ENCODE data around the gene RBM43. TPM values are rescaled to one million over a fixed set of nuclear protein-coding genes. Genes with fewer than 3 reads are reported as not detected.

The RBM43 gene
- total RNA-seq, 1 donor from 2014 or later = 3.9 TPM

DNA sequence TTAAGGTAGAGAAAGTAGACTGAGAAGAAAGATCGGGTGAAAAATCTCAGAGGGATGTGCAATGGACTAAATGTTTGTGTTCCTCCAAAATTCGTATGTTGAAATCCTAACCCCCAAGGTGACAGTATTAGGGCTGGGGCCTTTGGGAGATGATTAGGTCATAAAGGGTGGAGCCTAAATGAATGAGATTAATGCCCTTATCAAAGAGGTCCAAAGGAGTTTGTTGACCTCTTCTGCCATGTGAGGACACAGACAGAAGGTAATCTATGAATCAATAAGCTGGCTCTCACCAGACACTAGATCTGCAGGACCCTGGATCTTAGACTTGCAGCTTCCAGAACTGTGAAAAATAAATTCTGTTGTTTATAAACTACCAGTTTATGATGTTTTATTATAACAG is 30.5 kb upstream of the RBM43 start:
- TF ChIP-seq POLR2AphosphoS5 (IDR thresholded peaks at IDR 0.05; ENCODE audit: insufficient read depth in 1 of 2, low read depth in 1 of 2) = no peak
- TF ChIP-seq, protein P1, sequence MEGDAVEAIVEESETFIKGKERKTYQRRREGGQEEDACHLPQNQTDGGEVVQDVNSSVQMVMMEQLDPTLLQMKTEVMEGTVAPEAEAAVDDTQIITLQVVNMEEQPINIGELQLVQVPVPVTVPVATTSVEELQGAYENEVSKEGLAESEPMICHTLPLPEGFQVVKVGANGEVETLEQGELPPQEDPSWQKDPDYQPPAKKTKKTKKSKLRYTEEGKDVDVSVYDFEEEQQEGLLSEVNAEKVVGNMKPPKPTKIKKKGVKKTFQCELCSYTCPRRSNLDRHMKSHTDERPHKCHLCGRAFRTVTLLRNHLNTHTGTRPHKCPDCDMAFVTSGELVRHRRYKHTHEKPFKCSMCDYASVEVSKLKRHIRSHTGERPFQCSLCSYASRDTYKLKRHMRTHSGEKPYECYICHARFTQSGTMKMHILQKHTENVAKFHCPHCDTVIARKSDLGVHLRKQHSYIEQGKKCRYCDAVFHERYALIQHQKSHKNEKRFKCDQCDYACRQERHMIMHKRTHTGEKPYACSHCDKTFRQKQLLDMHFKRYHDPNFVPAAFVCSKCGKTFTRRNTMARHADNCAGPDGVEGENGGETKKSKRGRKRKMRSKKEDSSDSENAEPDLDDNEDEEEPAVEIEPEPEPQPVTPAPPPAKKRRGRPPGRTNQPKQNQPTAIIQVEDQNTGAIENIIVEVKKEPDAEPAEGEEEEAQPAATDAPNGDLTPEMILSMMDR (IDR thresholded peaks at IDR 0.05) = no peak
- TF ChIP-seq POLR2A (IDR thresholded peaks at IDR 0.05) = no peak
- H3K4me3 ChIP-seq = no peak overlapping the region
- no peaks in the 10 kb centered on the region for H3K9me3 ChIP-seq
- H3K36me3 ChIP-seq = no peaks in the 10 kb centered on the region
- intact Hi-C loops (cut with DNase I) = no loop called here
- DNase-seq (ENCODE audit: extremely low spot score in 2 of 2) = no peak
- H3K27me3 ChIP-seq = no peaks in the 10 kb centered on the region
- peaks cover 14% of the 10 kb centered on the region for H3K4me1 ChIP-seq
- H3K27ac ChIP-seq = no peak overlapping the region

DNA sequence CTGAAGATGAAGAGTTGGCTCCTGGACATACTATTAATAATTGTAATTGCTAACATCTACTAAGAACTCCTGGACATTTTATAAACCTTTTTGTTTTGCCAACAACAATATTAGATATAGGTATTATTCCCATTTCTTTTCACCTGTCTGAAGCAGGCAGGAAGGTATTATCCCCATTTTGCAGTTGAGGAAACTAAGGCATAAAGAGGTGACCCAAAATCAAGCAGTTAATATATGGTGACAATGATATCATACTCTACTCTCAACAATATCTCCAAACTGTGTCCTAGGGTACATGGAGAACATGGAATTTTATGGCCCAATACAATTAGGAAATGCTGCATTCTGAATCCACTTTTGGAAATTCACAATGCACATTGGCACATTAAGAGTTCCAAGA is 29.6 kb upstream of the RBM43 start:
- DNase-seq (ENCODE audit: extremely low spot score in 2 of 2) = no peak
- Histone ChIP-seq H3K9me3 (no peaks in the 10 kb centered on the region), H3K36me3 (no peaks in the 10 kb centered on the region), H3K27ac (no peak overlapping the region), H3K4me1 (peaks cover 19% of the 10 kb centered on the region), H3K4me3 (no peak overlapping the region), H3K27me3 (no peaks in the 10 kb centered on the region)
- intact Hi-C loops (cut with DNase I) = loop anchor here (2.0 kb wide), 1 partner anchor 30 kb away; the partner anchor contains the start of gene RBM43
- TF ChIP-seq POLR2A (IDR thresholded peaks at IDR 0.05) (no peak), POLR2AphosphoS5 (IDR thresholded peaks at IDR 0.05; ENCODE audit: insufficient read depth in 1 of 2, low read depth in 1 of 2) (no peak)
- TF ChIP-seq, protein P1 (IDR thresholded peaks at IDR 0.05) = no peak

DNA sequence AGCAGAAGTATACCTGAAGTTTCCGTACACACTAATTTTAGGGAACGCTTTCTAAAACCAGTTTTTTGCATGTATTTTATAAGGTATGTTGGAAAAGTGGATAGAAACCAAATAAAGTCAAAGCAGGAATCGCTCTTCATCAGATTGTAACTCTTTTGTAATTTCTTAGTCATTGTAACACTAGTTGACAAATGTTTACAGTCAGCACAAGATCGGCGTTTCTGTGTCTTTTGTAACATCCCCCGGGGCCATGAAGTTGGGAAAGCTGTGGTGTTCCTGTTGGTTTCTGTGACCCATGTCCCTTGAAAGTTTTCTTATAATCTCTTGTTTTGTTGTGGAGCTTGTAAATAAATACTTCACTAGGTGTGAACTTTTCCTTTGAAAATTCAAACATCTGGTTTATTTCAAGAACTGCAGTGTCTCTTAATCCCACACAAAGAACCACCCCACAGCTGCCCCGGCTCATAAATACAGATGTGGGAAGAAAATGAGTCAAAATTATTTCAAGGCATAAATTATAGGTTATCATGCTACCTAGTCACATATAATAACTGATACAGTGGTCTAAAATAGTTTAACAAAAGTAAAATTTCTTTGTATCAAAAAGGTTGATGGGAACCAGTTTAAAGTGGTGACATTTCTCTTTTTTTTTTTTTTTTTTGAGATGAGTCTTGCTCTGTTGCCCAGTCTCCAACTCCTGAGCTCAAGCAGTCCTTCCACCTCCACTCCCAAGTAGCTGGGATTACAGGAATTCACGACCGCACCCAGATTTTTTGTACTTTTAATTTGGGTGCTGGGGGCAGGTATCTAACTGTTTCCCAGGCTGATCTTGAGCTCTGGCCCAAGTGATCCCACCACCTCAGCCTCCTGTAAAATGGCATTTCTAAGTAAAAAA is 28.6 kb upstream of the RBM43 start:
- intact Hi-C loops (cut with DNase I) = loop anchor here (2.0 kb wide), 1 partner anchor 29 kb away; the partner anchor contains the start of gene RBM43
- no peaks in the 10 kb centered on the region for H3K36me3 ChIP-seq
- H3K4me1 ChIP-seq = peaks cover 22% of the 10 kb centered on the region
- H3K9me3 ChIP-seq = no peaks in the 10 kb centered on the region
- peak in 1 of 2 donors; percentile 9 for TF ChIP-seq POLR2AphosphoS5 (IDR thresholded peaks at IDR 0.05; ENCODE audit: insufficient read depth in 1 of 2, low read depth in 1 of 2)
- TF ChIP-seq, protein P1 (IDR thresholded peaks at IDR 0.05) = no peak
- H3K27me3 ChIP-seq = no peaks in the 10 kb centered on the region
- peak overlapping the region; percentile 98 for H3K27ac ChIP-seq
- DNase-seq (ENCODE audit: extremely low spot score in 2 of 2) = no peak
- peak overlapping the region; percentile 70 to 86 for H3K4me3 ChIP-seq

DNA sequence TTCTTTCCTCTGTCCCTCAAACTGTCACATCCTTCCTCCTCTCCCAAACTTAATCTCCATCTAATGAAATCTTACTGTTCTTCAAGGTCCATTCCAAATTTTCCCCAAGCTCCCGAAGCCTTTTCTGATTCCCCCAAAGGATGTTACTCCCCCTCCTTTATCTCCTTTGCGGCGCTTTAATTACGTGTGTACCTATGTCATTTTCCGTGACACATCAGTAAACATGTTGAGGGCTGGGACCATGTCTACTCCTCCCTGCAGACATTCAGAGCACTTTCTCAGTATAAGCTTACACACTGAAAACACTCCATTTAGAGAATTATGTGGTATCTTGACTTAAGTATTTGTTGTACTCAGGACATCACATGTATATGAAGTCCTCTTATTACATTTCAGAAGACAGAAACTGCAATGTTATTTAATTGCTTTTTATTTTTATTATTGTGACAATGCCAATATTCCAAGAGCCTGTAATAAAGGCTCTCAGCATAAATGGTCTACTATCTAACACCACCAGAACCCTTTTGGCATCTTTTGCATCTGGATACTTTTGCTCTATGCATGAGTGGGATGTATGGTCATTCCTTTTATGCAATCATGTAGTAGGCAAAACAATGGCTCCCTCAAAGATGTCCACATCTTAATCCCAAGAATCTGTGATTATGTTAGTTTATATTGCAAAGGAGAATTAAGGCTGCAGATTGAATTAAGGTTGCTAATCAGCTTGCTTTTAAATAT is 26.0 kb upstream of the RBM43 start:
- Histone ChIP-seq H3K4me3 (no peak overlapping the region), H3K9me3 (no peaks in the 10 kb centered on the region), H3K4me1 (peaks cover 22% of the 10 kb centered on the region), H3K27me3 (no peaks in the 10 kb centered on the region), H3K36me3 (no peaks in the 10 kb centered on the region), H3K27ac (no peak overlapping the region)
- DNase-seq (ENCODE audit: extremely low spot score in 2 of 2) = no peak
- no peak for TF ChIP-seq POLR2A (IDR thresholded peaks at IDR 0.05)
- intact Hi-C loops (cut with DNase I) = no loop called here

DNA sequence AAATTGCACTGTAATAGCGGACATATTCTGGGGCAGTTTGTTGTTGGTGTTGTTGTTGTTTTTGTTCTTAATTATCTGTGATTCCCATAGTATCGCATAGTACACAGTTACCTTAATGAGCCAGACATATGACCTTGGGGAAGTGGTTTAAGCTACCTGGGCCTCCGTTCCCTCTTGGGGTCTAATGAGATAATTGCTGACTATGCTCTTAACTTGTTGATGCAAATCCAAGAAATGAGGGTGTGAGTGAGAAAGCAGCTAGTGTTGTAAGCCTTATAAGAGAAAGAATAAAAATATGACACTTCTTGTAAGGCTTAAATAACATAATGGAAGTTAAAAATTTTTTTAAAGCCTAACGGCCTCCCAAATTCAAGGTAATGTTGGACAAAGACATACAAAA is 20.7 kb upstream of the RBM43 start:
- H3K36me3 ChIP-seq = peaks cover 0 to 11% of the 10 kb centered on the region in 2 donors

More for the DNA sequence above, 20.7 kb upstream of the RBM43 start:
- Histone ChIP-seq H3K27me3 (no peaks in the 10 kb centered on the region), H3K27ac (no peak overlapping the region), H3K9me3 (no peaks in the 10 kb centered on the region), H3K4me1 (peaks cover 10% of the 10 kb centered on the region), H3K4me3 (no peak overlapping the region)
- DNase-seq (ENCODE audit: extremely low spot score in 2 of 2) = no peak
- intact Hi-C loops (cut with DNase I) = no loop called here
- TF ChIP-seq POLR2A (IDR thresholded peaks at IDR 0.05) (no peak), POLR2AphosphoS5 (IDR thresholded peaks at IDR 0.05; ENCODE audit: insufficient read depth in 1 of 2, low read depth in 1 of 2) (no peak)
- TF ChIP-seq, protein P1 (IDR thresholded peaks at IDR 0.05) = no peak

Measured in vagina (tissue), 2 donors.